Fibroblast of peridontal ligament (primary cell): ENCODE measurements around the gene TMEM94.
"Not testable (repeated sequence)": the region's sequence is repeated elsewhere in the genome, so short reads cannot be mapped to it uniquely, and the experiment has no call there.

Experiments
- DNase-seq: peaks from one replicate; pipeline ENCODE4 v3.0.0-alpha.2; 2010; ENCODE audit errors: extremely low read depth

Gene TMEM94

GRCh38 chr17:75456417-75457046, at the start of gene TMEM94:
Gene TMEM94 (plus strand): TSS chr17:75456635. CDS start chr17:75471906, 15,271 bp downstream.
- peak; percentile 99 for DNase-seq

GRCh38 chr17:75407655-75408352, 48.6 kb upstream of the TMEM94 start:
- DNase-seq: no peak

- DNase-seq: no peak
These were observed 46.3 kb upstream of the TMEM94 start for GRCh38 chr17:75410141-75410540.

- no peak for DNase-seq
These were observed 44.9 kb upstream of the TMEM94 start for GRCh38 chr17:75411328-75412067.

GRCh38 chr17:75412455-75413317, 43.7 kb upstream of the TMEM94 start:
- DNase-seq: peak; percentile 78

GRCh38 chr17:75414488-75414887, 41.9 kb upstream of the TMEM94 start:
- no peak for DNase-seq

- no peak for DNase-seq
These were observed 40.4 kb upstream of the TMEM94 start for GRCh38 chr17:75416006-75416405.

GRCh38 chr17:75417054-75417580, 39.3 kb upstream of the TMEM94 start:
- DNase-seq: no peak

- DNase-seq: no peak
These were observed 37.9 kb upstream of the TMEM94 start for GRCh38 chr17:75418531-75418930.

- DNase-seq: peak; percentile 95
These were observed 27.6 kb upstream of the TMEM94 start for GRCh38 chr17:75428543-75429469.

GRCh38 chr17:75430159-75430974, 26.1 kb upstream of the TMEM94 start:
- peak; percentile 69 for DNase-seq

GRCh38 chr17:75433218-75433783, 23.1 kb upstream of the TMEM94 start:
- DNase-seq: no peak

GRCh38 chr17:75434433-75434832, 22.0 kb upstream of the TMEM94 start:
- not testable (repeated sequence) for DNase-seq

- not testable (repeated sequence) for DNase-seq
These were observed 19.0 kb upstream of the TMEM94 start for GRCh38 chr17:75437404-75437803.

- no peak for DNase-seq
These were observed 17.1 kb upstream of the TMEM94 start for GRCh38 chr17:75439287-75439686.

- DNase-seq: peak; percentile 57
These were observed 15.5 kb upstream of the TMEM94 start for GRCh38 chr17:75440738-75441448.

- peak; percentile 49 for DNase-seq
These were observed 14.0 kb upstream of the TMEM94 start for GRCh38 chr17:75442168-75443103.
